CD1c-positive myeloid dendritic cell (primary cell): ENCODE measurements around the gene ANKRD31.

Source experiments
- DNase-seq: peaks from one replicate; pipeline ENCODE4 v3.0.0-alpha.2; 2016; ENCODE audit errors: extremely low spot score

The ANKRD31 gene

GRCh38 chr5:75031366-75031765 is 205.3 kb downstream of the ANKRD31 start:
- DNase-seq = no peak

- no peak for DNase-seq
Observed at GRCh38 chr5:75028090-75028489, 208.6 kb downstream of the ANKRD31 start.

- no peak for DNase-seq
Observed at GRCh38 chr5:75023368-75024159, 213.1 kb downstream of the ANKRD31 start.

GRCh38 chr5:75021800-75022199 is 214.9 kb downstream of the ANKRD31 start:
- DNase-seq = no peak

GRCh38 chr5:75021219-75021618 is 215.5 kb downstream of the ANKRD31 start:
- DNase-seq = no peak

GRCh38 chr5:75020016-75020656 is 216.5 kb downstream of the ANKRD31 start:
- DNase-seq = no peak

GRCh38 chr5:75018805-75019587 is 217.7 kb downstream of the ANKRD31 start:
- DNase-seq = no peak
